Kidney (tissue), 22 donors: ENCODE measurements around the gene UBA52. TPM values are rescaled to one million over a fixed set of nuclear protein-coding genes. Genes with fewer than 3 reads are reported as not detected.
A peak's percentile ranks its signal among the peaks of the same experiment; 100 is the strongest.
"Not testable (repeated sequence)": the region's sequence is repeated elsewhere in the genome, so short reads cannot be mapped to it uniquely, and the experiment has no call there.

ENCODE experiments used
- DNase-seq, 5 donors: peaks; one replicate each; pipeline ENCODE4 v3.0.0-alpha.2; 2013 to 2020
- FAIRE-seq: peaks from 2 replicates; lab custom pipeline; 2012; peaks lifted over from hg19 to GRCh38; lab: Jason Lieb, UNC
- H3K27ac ChIP-seq, 2 donors: one replicate each; pipeline ENCODE4 v1.7.0; 2013; ENCODE audit warnings: low read depth in 2 of 2, low read length in 2 of 2, inconsistent platforms in 1 of 2
- H3K27me3 ChIP-seq: one replicate; pipeline ENCODE4 v1.7.1; 2013; ENCODE audit warnings: low read length, inconsistent platforms; ENCODE audit not compliant: control insufficient read depth, insufficient read depth
- H3K36me3 ChIP-seq, 3 donors: one replicate each; pipeline versions ENCODE4 v1.7.0 to v1.7.1; 2013; ENCODE audit warnings: low read length in 3 of 3, control low read depth in 1 of 3, inconsistent platforms in 1 of 3; ENCODE audit not compliant: insufficient read depth in 3 of 3, control insufficient read depth in 2 of 3
- H3K4me1 ChIP-seq, 3 donors: one replicate each; pipeline versions ENCODE4 v1.7.0 to v1.7.1; 2013; ENCODE audit warnings: low read length in 3 of 3, inconsistent platforms in 1 of 3, low read depth in 1 of 3; ENCODE audit not compliant: control insufficient read depth in 2 of 3, insufficient read depth in 2 of 3
- H3K4me3 ChIP-seq, 3 donors: one replicate each; pipeline versions ENCODE4 v1.7.0 to v1.8.1; 2013; ENCODE audit warnings: low read length in 3 of 3, control low read depth in 1 of 3, inconsistent platforms in 1 of 3
- H3K9ac ChIP-seq, 3 donors: one replicate each; pipeline versions ENCODE4 v1.7.0 to v1.7.1; 2013; ENCODE audit warnings: low read length in 3 of 3, control low read depth in 1 of 3, inconsistent platforms in 1 of 3
- H3K9me3 ChIP-seq, 3 donors: one replicate each; pipeline versions ENCODE4 v1.7.0 to v1.7.1; 2013; ENCODE audit warnings: low read length in 3 of 3, control low read depth in 1 of 3, inconsistent platforms in 1 of 3; ENCODE audit not compliant: control insufficient read depth in 2 of 3, insufficient read depth in 1 of 3
- CTCF ChIP-seq: IDR thresholded peaks from 3 replicates; pipeline ENCODE4 v1.5.1; 2012; ENCODE audit warnings: mild to moderate bottlenecking, moderate library complexity, borderline replicate concordance; ENCODE audit not compliant: insufficient read depth; ENCODE audit errors: extremely low read depth
- intact Hi-C: fragments of 100-400 bp; cut with DNase I; formaldehyde crosslinking; loops from one replicate; pipeline ENCODE4 v1.11.1; 2022
- long read RNA-seq, 10 donors: library from polyadenylated mRNA in 1 of 10; unstranded in 1 of 10; transcript quantifications; one replicate each; pipeline ENCODE4 v2.0.0 and lab custom pipeline, GENCODE V29; 2021 to 2026
- polyA plus RNA-seq: library from polyadenylated mRNA; stranded (reverse); fragments of 350-450 nt; fragmentation: Illumina TruSeq; extraction: RNeasy Lipid Tissue Mini Kit (QIAGEN cat#74804); gene quantifications from one replicate; pipeline ENCODE4 v1.2.3, GENCODE V29; 2014; ENCODE audit warnings: low read depth, low replicate concordance; ENCODE audit not compliant: insufficient read depth
- total RNA-seq: library from RNA; stranded (reverse); fragmentation: NEBNext Ultra II Directional; extraction: Animal tissue kit (Norgen Biotek cat#: 25700); gene quantifications from one replicate; pipeline ENCODE4 v1.2.1, GENCODE V29; 2021
- donor health status: control.
- donor health status: control.
- donor health status: control.
- donor health status: control.
- donor health status: control.
- donor health status: DM: yes; HTN: yes; CAD: no.
- donor health status: Normal renal cell carcinoma (clear cell type).

UBA52 gene
- 828 TPM for total RNA-seq
- polyA plus RNA-seq = 1,481 TPM
- long read RNA-seq, donor 1, transcript UBA52-209 (4 exons, 514 nt) = minor isoform, 105 of 566 reads
- long read RNA-seq, donor 1, transcript UBA52-201 (5 exons, 572 nt) = major isoform, 219 of 566 reads
- long read RNA-seq, donor 1, transcript UBA52-202 (5 exons, 2,845 nt) = minor isoform, 97 of 566 reads
- long read RNA-seq, donor 1, partial matches to known transcripts = 96 of 566 reads
- long read RNA-seq, donor 1, other reads (novel, unspliced or antisense) = 42 of 566 reads
- long read RNA-seq, donor 2, transcript UBA52-209 (4 exons, 514 nt) = minor isoform, 105 of 570 reads
- long read RNA-seq, donor 2, transcript UBA52-202 (5 exons, 2,845 nt) = minor isoform, 136 of 570 reads
- long read RNA-seq, donor 2, transcript UBA52-201 (5 exons, 572 nt) = major isoform, 232 of 570 reads
- long read RNA-seq, donor 2, partial matches to known transcripts = 44 of 570 reads
- long read RNA-seq, donor 2, other reads (novel, unspliced or antisense) = 47 of 570 reads
- long read RNA-seq, donor 3, transcript UBA52-202 (5 exons, 2,845 nt) = minor isoform, 163 of 763 reads
- long read RNA-seq, donor 3, transcript UBA52-201 (5 exons, 572 nt) = major isoform, 278 of 763 reads
- long read RNA-seq, donor 3, transcript UBA52-209 (4 exons, 514 nt) = minor isoform, 182 of 763 reads
- long read RNA-seq, donor 3, partial matches to known transcripts = 57 of 763 reads
- long read RNA-seq, donor 3, other reads (novel, unspliced or antisense) = 77 of 763 reads
- long read RNA-seq, donor 4, transcript UBA52-201 (5 exons, 572 nt) = major isoform, 141 of 293 reads
- long read RNA-seq, donor 4, transcript UBA52-202 (5 exons, 2,845 nt) = minor isoform, 70 of 293 reads
- long read RNA-seq, donor 4, transcript UBA52-209 (4 exons, 514 nt) = minor isoform, 59 of 293 reads
- long read RNA-seq, donor 4, partial matches to known transcripts = 9 of 293 reads
- long read RNA-seq, donor 4, other reads (novel, unspliced or antisense) = 10 of 293 reads
- long read RNA-seq, donor 5, transcript UBA52-202 (5 exons, 2,845 nt) = minor isoform, 10 of 45 reads
- long read RNA-seq, donor 5, transcript UBA52-209 (4 exons, 514 nt) = minor isoform, 8 of 45 reads
- long read RNA-seq, donor 5, transcript UBA52-201 (5 exons, 572 nt) = major isoform, 27 of 45 reads
- long read RNA-seq, donor 5, partial matches to known transcripts = 0 of 45 reads
- long read RNA-seq, donor 5, other reads (novel, unspliced or antisense) = 0 of 45 reads
- long read RNA-seq, donor 6, transcript UBA52-201 (5 exons, 572 nt) = major isoform, 699 of 2,154 reads
- long read RNA-seq, donor 6, transcript UBA52-202 (5 exons, 2,845 nt) = minor isoform, 385 of 2,154 reads
- long read RNA-seq, donor 6, transcript UBA52-206 (3 exons, 508 nt) = minor isoform, 26 of 2,154 reads
- long read RNA-seq, donor 6, transcript UBA52-209 (4 exons, 514 nt) = minor isoform, 550 of 2,154 reads
- long read RNA-seq, donor 6, partial matches to known transcripts = 310 of 2,154 reads
- long read RNA-seq, donor 6, other reads (novel, unspliced or antisense) = 180 of 2,154 reads
- long read RNA-seq, donor 7, transcript UBA52-209 (4 exons, 514 nt) = minor isoform, 8 of 94 reads
- long read RNA-seq, donor 7, transcript UBA52-202 (5 exons, 2,845 nt) = minor isoform, 27 of 94 reads
- long read RNA-seq, donor 7, transcript UBA52-201 (5 exons, 572 nt) = major isoform, 50 of 94 reads
- long read RNA-seq, donor 7, partial matches to known transcripts = 1 of 94 reads
- long read RNA-seq, donor 7, other reads (novel, unspliced or antisense) = 5 of 94 reads
- long read RNA-seq, donor 8, transcript UBA52-202 (5 exons, 2,845 nt) = minor isoform, 137 of 762 reads
- long read RNA-seq, donor 8, transcript UBA52-206 (3 exons, 508 nt) = minor isoform, 5 of 762 reads
- long read RNA-seq, donor 8, transcript UBA52-209 (4 exons, 514 nt) = minor isoform, 186 of 762 reads
- long read RNA-seq, donor 8, transcript UBA52-201 (5 exons, 572 nt) = major isoform, 293 of 762 reads
- long read RNA-seq, donor 8, partial matches to known transcripts = 68 of 762 reads
- long read RNA-seq, donor 8, other reads (novel, unspliced or antisense) = 70 of 762 reads
- long read RNA-seq, donor 9, transcript UBA52-201 (5 exons, 572 nt) = major isoform, 155 of 380 reads
- long read RNA-seq, donor 9, transcript UBA52-202 (5 exons, 2,845 nt) = minor isoform, 59 of 380 reads
- long read RNA-seq, donor 9, transcript UBA52-209 (4 exons, 514 nt) = minor isoform, 95 of 380 reads
- long read RNA-seq, donor 9, transcript UBA52-206 (3 exons, 508 nt) = minor isoform, 7 of 380 reads
- long read RNA-seq, donor 9, partial matches to known transcripts = 34 of 380 reads
- long read RNA-seq, donor 9, other reads (novel, unspliced or antisense) = 28 of 380 reads
- long read RNA-seq, donor 10, transcript UBA52-209 (4 exons, 514 nt) = minor isoform, 152 of 597 reads
- long read RNA-seq, donor 10, transcript UBA52-202 (5 exons, 2,845 nt) = minor isoform, 110 of 597 reads
- long read RNA-seq, donor 10, transcript UBA52-201 (5 exons, 572 nt) = major isoform, 210 of 597 reads
- long read RNA-seq, donor 10, partial matches to known transcripts = 89 of 597 reads
- long read RNA-seq, donor 10, other reads (novel, unspliced or antisense) = 29 of 597 reads

DNA sequence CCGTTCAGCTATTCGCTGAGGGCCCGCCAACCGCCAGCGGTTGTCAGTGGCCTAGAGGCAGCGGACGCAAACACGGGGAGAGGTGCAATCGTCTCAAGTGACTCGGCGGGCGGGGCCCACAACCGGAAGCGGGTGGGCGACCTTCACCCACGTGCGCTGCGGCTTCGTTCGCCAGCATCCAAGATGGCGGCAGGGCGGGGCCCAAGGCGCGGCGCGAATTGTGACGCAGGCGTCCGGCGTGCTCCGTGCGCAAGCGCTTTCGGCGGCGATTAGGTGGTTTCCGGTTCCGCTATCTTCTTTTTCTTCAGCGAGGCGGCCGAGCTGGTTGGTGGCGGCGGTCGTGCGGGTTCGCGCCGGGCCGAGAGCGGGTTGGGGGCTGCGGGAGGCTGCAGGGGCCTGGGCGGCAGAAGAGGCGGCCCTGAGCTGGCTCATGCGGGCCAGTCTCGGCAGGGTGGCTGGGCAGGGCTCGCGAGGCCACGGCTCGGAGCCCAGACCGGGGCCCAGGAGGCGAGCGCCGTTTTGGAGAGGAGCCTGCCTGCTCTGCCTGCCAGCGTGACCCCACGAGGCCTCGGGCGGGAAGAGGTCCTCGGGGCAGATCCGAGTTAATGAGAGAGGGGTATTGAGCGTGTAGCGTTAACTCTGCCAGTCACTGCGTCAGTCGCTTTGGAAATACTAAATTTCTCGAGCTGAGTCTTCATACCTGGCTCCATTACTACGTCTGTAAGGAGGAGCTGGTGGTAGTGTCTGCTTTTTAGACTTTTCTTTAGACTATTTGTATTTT is at the start of gene UBA52:
UBA52 (plus strand) TSS at position 294 of the 781 bp plus-strand sequence. CDS start 1,444 bp downstream, outside the sequence.
- Histone ChIP-seq H3K36me3 (peaks cover 6 to 40% (median 23%) of the 10 kb centered on the region in 3 donors), H3K9ac (peak within 1 kb of the TSS; percentile 72 to 99 (median 95)), H3K9me3 (no peaks in the 10 kb centered on the region), H3K4me1 (peaks cover 0 to 13% (median 9%) of the 10 kb centered on the region in 3 donors), H3K4me3 (peak within 1 kb of the TSS; percentile 93 to 99 (median 98)), H3K27me3 (no peaks in the 10 kb centered on the region), H3K27ac (peak within 1 kb of the TSS; percentile 73 to 88)
- peak; percentile 77 for FAIRE-seq
- intact Hi-C loops = no loop called here
- peak; percentile 98 to 99 (median 99) for DNase-seq
- TF ChIP-seq CTCF = no peak

GRCh38 chr19:18522124-18522861 is 49.4 kb upstream of the UBA52 start:
- peak overlapping the region; percentile 95 to 99 for H3K27ac ChIP-seq
- peak; percentile 14 for TF ChIP-seq CTCF
- DNase-seq (peak; percentile 100), FAIRE-seq (peak; percentile 99)
- no peaks in the 10 kb centered on the region for H3K27me3 ChIP-seq
- no peak overlapping the region for H3K9ac ChIP-seq
- H3K9me3 ChIP-seq = no peaks in the 10 kb centered on the region
- peaks cover 2 to 19% (median 11%) of the 10 kb centered on the region in 3 donors for H3K4me1 ChIP-seq
- intact Hi-C loops = no loop called here
- H3K4me3 ChIP-seq = peak overlapping the region in 2 of 3 donors; percentile 52 to 83
- H3K36me3 ChIP-seq = no peaks in the 10 kb centered on the region

GRCh38 chr19:18522862-18523440 is 48.7 kb upstream of the UBA52 start:
- H3K27ac ChIP-seq, H3K9me3 ChIP-seq, H3K36me3 ChIP-seq, H3K27me3 ChIP-seq, H3K9ac ChIP-seq, FAIRE-seq, DNase-seq, intact Hi-C loops: not testable (repeated sequence)
- peaks cover 2 to 19% (median 11%) of the 10 kb centered on the region in 3 donors for H3K4me1 ChIP-seq
- H3K4me3 ChIP-seq = peak overlapping the region in 2 of 3 donors; percentile 51 to 52
